Activated CD4-positive, alpha-beta T cell treated with anti-CD3 and anti-CD28 coated beads, Interleukin-2, amount 50 U/mL, for 1 hour (primary cell): ENCODE measurements around the gene IGFLR1.
"Not testable (repeated sequence)": the region's sequence is repeated elsewhere in the genome, so short reads cannot be mapped to it uniquely, and the experiment has no call there.

Experiments
- DNase-seq: peaks from one replicate; pipeline ENCODE4 v3.0.0-alpha.2; 2020

Gene IGFLR1

GRCh38 chr19:35777086-35777841 lies 35.0 kb upstream of the IGFLR1 start:
- DNase-seq, result no peak

- DNase-seq, result no peak
These were observed 34.0 kb upstream of the IGFLR1 start for GRCh38 chr19:35776102-35776788.

GRCh38 chr19:35775298-35776101 lies 33.2 kb upstream of the IGFLR1 start, which contains the start of gene ARHGAP33:
TSS of gene ARHGAP33 (plus strand) at chr19:35775564. CDS start at chr19:35775659, 95 bp downstream.
- peak; percentile 99 for DNase-seq

GRCh38 chr19:35775046-35775297 lies 32.7 kb upstream of the IGFLR1 start:
- no peak for DNase-seq

- DNase-seq, result no peak
These were observed 32.2 kb upstream of the IGFLR1 start for GRCh38 chr19:35774274-35775045.

DNA sequence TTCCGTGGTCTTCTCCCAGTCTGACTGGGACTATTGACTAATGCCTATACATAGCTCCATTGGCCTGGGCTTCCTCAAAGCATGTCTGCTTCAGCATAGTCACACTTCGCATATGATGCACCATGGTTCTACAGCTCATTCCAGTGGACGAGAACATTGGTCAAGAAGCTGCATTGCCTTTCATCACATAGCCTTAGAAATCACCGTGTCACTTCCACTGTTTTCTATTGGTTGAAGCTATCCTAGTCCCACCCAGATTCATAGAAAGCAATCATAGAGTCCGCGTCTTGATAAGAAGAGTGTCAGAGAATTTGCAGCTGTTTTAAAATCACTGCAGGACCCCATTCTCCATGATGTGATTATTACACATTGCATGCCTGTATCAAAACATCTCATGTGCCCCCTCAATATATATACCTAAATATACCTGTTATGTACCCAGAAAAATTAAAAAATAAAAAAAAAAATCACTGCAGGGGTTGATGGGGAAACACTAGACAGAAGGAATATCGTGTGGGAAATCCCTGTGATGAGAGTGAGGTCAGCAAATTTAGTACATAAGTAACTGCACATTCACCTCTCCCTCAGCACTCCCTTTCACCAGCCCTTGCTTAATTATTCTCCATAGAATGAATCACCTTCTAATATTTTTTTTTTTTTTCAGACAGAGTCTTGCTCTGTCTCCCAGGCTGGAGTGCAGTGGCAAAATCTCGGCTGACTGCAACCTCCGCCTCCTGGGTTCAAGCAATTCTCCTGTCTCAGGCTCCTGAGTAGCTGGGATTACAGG lies 31.0 kb upstream of the IGFLR1 start:
- DNase-seq, result no peak

- not testable (repeated sequence) for DNase-seq
These were observed 30.1 kb upstream of the IGFLR1 start for GRCh38 chr19:35772362-35772761.

DNA sequence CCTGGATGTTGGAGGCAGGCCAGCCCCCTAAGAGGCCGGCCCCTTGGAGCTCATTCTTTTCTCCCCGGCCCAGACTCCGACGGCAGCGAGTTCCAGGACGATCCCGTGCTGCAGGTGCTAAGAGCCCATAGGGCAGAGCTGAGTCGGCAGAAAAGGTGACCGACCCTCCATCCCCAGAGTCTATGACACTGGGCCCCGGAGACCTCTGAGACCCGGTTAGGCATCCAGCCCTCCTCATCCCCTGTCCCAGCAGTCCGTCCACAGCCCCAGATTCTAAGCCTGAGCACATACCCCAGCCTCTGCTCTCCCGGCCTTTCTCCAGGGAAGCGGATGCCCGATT lies 25.8 kb upstream of the IGFLR1 start:
- no peak for DNase-seq

DNA sequence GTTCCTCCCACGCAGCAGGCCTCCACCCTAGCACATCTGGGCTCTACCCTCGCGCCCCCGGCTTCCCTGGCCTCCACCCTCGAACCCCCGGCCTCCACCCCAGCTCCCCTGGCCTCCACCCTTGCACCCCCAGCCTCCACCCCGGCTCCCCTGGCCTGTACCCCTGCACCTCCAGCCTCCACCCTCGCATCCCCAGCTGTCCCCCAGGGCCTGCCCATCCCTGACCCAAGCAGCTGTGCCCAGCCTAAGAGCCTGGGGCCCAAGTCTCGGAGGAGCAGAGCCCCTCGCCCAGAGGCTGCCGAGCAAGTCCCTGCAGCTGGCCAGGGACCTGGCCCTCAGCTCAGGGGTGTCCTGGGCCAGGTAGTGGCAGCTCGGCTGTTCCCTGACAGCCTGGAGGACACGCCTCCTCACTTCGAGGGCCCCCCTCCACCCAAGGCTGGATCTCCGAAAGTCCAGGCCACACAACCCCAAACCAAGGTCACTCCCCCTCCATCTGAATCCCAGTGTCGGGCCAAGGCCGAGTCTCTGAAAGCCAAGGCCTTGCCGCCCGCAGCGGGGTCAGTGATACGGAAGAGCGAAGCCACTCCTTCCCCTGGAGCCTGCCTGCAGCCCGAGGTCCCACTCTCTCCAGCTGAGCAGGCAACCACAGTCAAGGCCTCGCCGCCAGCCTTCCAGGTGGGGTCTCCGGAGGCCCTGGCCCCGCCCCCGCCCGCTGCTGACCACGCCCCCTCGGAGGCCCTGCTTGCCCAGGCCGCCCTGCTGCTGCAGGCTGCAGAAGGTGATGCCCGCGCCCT lies 25.2 kb upstream of the IGFLR1 start:
- no peak for DNase-seq

DNA sequence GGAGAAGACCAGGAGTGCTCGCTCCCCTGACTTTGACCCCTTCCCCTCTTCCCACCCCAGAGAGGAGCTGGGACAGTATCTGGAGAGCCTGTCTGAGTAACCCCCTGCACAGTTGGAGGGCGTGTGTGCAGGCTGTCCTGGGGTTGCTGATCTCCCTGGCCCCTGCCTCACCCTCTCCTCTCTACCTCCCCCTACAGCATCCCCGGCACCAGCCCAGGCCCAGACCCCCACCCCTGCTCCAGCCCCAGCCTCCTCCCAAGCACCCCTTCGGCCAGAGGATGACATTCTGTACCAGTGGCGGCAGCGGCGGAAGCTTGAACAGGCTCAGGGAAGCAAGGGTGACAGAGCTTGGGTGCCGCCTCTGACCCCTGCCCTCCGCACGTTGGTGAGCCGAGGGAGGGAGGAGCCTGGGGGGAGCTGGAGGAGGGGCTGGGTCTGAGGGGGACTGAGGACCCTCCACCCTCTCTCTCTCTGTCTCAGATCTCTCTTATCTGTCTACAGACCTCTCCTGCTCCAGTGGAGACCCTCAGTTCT lies 24.4 kb upstream of the IGFLR1 start:
- no peak for DNase-seq

- no peak for DNase-seq
These were observed 22.4 kb upstream of the IGFLR1 start for GRCh38 chr19:35764432-35765315.

DNA sequence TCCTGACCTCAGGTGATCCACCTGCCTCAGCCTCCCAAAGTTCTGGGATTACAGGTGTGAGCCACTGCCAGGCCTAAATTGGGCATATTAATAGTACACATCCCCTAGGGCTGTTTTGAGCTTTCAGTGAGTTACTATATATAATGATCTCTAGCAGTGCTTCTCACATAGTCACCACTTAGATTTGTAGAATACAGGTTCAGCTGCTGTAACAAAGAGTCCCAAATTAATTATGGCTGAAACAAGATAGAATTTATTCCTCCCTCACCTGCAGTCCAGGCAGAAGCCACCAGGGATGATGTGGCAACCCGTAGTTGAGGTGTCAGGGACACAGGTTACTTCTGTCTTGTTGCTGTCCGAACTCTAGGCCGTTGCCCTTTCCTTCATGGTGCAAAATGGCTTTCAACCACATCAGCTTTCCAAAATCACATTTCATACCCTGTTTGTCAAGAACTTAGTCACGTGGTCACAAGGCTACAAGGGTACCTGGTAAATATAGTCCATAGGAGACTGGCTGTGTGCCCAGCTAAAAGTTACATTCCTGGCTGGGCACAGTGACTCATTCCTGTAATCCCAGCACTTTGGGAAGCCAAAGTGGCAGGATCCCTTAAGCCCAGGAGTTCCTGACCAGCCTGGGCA lies 18.6 kb upstream of the IGFLR1 start:
- DNase-seq, result no peak

GRCh38 chr19:35759697-35760096 lies 17.4 kb upstream of the IGFLR1 start:
- DNase-seq, result no peak

DNA sequence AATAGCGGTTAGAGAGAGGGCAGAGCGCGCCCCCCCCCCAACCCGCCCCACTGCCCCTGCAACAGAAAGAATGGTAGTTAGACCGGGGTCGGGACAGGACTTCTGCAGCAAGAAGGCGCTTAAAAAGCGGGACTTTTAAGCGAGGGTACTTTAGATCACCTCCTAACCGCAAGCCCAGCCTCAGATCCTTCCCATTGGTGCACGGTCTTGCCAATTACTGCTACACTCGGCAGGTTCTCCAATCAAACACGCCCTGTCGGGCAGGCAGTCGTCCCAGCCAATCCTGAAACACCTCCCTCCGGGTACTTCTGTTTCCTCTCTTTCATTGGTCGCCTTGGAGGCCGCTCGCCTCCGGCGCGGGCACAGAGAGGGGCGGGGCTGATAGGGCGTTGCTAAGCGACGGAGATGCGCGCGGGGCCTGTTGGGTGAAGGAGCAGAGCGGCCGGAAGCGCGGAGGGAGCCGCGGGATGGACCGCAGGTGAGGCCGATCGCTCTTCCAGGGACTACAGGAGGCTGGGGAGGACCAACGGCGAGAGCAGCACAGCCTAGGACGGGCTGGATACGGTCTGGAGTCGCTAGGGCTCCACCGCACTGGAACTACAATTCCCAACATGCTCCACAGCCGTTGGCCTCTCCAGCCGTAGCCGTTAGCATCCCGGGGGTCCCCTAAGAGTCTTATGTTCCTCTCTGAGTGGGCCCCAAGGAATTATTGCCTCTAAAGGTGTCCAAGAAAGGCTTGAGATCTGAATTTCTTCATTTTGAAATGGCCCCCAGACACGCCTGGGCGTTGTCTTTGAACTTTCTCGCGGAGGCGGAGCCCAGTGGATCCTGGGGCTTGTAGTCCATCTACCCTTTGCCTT lies 15.7 kb upstream of the IGFLR1 start, which contains the start of gene PROSER3:
PROSER3 (plus strand) TSS at position 428 of the 860 bp plus-strand sequence; CDS start at position 468, 40 bp downstream.
- DNase-seq, result peak; percentile 97

DNA sequence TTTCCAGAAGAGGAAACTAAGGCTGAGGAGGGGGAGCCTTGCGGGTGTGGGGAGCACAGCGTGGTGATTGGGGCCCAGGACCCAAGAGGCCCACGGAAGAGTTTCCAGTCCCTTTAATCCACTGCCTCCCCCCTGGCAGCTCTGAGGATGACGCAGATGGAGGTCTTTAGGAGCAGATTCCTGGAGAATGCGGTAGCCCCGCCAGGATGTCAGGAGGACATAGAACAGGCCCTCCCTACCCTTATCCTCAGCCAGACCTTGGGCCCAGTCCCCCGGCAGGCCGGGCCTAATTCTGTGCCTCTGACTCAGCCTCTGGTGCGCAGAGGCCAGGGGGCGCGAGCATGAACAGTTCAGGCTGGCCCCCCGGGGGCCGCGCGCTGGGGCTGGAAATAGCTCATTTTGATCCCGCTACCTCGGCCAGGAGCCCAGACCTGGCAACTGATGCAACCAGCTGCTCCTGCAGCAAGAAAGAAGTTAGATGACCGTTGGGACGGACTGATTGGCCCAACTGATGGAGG lies 15.0 kb upstream of the IGFLR1 start:
- DNase-seq, result no peak

DNA sequence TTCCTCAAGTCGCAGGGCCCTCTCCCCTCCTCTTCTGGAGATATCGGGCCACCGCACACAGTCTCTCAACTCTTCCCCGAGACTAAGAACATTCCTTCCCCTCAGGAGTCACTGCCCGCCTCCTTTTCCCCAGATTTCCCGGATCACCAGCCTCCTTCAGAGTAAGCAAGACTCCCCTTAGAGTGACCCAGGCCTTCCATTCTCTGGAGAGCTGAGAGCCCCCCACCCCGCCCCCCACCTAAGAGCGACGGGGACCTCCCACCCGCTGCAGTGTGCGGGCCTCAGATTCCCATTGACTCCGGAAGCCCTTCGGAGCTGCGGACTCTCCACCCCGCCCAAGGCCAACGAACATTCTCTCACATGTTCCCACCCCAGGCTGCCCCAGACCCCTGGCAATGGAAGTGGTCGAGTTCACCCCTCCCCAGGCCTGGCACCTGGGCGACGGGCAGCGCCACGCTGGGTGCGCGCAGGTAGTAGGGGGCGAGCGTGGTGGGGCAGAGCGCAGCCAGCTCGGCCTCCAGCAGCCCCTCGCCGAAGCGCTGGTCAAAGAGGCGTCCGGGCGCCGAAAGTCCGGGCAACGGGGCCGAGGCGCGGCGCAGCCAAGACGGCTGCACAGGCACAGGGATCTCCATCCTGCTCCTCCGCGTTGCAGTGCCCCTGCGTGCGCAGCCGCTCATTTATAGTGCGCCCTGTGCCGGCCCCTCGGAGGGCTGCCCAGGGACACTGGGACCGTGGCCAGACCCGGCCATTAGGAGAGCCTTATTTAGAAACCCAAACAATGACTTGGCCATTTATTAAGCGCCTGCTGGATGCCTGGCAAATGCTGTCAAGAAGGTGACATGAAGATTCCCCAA lies 14.4 kb upstream of the IGFLR1 start, which contains the start of gene HSPB6:
HSPB6 (minus strand) TSS at position 653 of the 854 bp plus-strand sequence; CDS start at position 632, 21 bp downstream.
- DNase-seq, result no peak
